ENCODE measurements around the gene SHMT2.

DNA sequence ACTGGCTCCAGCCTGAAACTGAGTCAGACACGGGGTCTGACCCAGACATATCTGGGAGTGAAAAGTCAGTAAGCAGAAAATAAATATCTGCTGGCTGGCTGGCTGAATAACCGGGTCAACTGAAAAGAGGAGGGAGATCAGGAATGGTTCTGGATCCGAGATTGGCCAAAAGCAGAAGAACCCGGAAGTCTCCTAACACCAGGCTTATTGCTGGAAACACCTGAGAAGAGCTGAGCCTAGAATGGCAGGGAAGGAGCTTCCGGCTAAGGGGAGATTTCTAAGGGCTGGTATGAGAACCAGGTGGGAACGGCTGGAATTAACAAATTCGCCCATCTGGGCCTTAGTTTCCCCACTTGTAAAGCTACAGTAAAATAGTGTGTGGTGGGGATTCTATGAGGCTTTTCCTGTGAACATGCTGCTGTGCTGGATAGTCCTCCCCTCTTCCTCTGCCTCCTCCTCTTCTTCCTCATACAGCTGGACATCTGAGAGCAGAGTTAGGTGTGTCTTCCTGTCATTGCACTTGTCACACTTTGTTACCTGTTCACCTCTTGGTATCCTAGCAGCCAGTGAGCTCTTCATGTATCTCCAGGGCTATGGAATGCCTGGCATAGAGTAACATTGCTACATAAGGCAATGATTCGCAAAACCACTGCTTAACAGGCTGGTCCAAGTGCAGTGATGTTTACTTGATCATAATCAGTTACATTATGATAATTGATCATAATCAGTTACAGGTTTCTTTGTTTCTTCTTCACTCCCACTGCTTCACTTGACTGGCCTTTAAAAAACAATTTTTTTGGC, 2.0 kb upstream of the SHMT2 start:
- TF ChIP-seq CTCF (IDR thresholded peaks at IDR 0.05) (no peak), POLR2AphosphoS5 (IDR thresholded peaks at IDR 0.05; ENCODE audit: insufficient read depth in 1 of 2, low read depth in 1 of 2) (no peak), POLR2A (IDR thresholded peaks at IDR 0.05) (no peak)
